GM12801 (cell line): Measurements from ENCODE around the gene ACSF2.

Experiments used
- TF ChIP-seq, protein P1 (sequence below): IDR thresholded peaks from one replicate; pipeline ENCODE4 v1.5.1; 2011; ENCODE audit warnings: control low read depth; ENCODE audit not compliant: insufficient read length; ENCODE audit errors: extremely low read depth

The ACSF2 gene

DNA sequence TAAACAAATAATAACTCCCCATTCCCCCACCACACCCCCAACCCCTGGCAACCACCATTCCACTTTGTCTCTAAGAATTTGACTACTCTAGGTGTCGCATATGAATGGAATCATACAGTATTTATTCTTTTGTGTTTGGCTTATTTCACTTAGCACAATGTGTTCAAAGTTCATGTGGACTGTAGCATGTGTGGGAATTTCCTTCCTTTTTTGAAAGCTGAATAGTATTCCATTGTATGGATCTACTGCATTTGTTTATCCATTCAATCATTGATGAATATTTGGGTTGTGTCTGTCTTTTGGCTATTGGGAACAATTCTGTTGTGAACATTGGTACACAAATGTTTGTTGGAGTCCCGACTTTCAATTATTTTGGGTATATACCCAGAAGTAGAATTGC is 3.3 kb upstream of the ACSF2 start:
- TF ChIP-seq, protein P1, sequence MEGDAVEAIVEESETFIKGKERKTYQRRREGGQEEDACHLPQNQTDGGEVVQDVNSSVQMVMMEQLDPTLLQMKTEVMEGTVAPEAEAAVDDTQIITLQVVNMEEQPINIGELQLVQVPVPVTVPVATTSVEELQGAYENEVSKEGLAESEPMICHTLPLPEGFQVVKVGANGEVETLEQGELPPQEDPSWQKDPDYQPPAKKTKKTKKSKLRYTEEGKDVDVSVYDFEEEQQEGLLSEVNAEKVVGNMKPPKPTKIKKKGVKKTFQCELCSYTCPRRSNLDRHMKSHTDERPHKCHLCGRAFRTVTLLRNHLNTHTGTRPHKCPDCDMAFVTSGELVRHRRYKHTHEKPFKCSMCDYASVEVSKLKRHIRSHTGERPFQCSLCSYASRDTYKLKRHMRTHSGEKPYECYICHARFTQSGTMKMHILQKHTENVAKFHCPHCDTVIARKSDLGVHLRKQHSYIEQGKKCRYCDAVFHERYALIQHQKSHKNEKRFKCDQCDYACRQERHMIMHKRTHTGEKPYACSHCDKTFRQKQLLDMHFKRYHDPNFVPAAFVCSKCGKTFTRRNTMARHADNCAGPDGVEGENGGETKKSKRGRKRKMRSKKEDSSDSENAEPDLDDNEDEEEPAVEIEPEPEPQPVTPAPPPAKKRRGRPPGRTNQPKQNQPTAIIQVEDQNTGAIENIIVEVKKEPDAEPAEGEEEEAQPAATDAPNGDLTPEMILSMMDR = no peak

- TF ChIP-seq, protein P1 = no peak
These were observed 2.4 kb upstream of the ACSF2 start for GRCh38 chr17:50423553-50424159.

DNA sequence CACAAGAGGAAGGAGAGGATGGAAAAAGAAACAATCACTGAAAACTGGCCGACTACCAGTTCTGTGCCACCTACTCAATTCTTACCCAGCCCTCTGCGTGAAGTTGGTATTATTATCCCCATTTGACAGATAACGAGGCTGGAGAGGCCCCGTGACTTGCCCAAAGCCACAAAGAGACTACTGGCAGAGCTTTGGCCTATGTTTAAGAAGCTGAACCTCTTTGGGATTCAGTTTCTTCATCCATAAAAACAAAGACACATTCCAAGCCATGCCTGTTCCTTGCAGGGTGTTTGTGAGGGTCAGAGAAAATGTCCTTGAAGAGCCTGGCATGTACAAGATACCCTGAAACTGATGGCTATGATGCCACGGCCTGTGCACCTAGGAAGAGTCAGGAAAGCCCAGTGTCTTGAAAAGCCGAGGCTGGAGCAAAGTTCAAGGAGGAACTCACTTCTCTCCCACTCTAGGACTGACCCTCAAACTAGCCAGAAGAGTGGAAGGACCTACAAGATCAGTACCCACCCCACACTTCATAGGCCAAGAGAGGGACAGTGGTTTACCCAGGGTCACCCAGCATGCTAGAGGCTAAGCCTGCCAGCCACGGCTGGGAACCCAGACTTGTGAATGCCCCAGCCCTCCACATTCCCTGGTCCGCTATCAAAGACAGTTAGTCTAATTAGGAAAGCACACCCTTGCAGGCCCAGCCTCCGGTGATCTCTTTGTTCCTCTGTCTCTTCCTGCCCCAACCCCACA is 1.6 kb upstream of the ACSF2 start:
- TF ChIP-seq, protein P1 = no peak

DNA sequence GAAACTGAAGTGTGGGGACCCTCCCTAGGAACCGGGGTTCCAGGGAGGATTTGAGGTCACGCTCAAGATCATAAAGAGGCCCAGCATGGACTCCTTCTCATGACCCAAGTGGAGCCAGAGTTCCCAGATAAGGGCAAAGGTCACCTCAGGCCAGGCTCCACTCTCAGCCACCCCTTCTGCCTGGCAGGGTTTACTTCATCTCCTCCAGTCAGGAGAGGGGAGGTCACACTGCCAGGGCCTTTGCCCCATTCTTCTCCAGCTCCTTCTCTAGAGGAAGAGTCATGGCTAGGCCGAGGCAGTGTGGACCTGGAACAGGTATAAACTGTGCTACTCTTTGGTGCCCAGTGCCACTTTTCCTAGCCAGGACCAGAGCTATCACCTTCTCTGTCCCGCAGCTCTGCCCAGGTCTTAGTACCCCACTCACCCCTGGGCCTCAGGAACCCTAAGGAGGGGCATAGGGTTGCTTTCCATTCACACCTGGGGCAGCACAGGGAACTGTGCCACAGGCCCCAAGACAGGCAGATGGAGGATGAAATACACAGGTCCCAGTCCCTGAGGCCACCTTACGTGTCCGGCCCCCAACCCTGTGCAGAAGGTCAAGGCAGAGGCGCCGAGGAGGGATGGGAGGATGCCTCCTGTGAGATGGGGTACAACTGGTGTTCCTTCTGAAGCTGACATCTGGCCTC is 879 bp upstream of the ACSF2 start:
- TF ChIP-seq, protein P1 = no peak

DNA sequence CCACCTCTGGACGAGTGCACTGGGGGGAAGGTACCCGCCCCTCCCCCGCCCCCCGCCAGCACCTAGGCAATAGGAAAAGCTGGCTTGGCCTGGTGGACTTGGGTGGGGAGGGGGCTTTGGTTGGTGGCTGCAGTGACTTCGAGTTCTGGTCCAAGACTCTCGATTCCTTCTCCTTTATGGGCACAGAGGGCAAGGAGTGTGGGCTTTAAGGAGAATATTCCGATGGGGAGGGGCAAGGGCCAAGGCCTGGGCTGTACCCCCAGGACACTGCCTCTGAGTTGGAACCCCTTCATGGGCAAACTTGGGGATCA is 409 bp downstream of the ACSF2 start:
- TF ChIP-seq, protein P1 = no peak

DNA sequence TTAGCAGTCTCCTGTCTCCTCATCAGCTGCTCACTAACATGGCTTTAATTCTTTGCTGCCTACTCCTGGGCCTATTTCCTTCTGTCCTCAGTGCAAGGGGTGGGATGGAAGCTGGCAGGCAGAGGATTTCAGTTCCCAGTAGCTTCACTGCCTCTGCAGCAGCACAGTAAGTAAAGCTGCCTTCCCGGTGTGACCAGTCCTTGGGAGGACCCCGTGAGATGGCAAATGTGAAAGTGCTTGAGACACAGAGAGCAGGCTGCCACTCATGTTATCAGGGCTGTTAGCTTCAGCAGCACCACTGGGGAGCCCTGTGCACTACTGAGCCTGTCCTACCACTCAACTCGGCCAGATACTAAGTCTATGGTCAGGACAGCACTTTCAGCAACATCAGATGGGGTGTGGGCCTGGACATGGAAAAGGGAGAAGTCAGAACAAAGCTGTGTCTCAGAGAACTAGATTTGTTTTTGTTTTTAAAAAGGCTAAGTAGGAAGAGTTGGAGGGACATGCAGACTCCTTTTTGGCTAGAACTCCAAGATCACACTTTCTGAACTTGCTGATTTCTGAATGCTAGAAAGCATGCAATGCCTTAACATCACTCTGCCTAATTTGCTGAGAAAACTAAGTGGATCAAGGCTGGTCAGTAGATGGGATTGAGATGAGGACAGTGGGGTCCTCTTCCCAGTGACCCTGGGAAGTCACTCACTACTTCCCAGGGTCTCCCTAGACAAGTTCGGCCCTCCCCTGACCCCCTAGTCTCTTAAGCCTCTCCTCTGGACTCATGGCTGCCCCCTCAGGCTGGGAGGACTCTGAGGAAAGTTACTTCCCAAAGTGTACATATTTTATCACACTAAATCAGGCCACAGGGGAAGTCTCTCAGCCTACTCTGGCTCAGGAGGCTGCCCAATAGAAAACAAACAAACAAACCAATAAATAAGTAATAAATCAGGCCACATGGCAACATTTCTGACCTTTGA is 1.1 kb downstream of the ACSF2 start:
- TF ChIP-seq, protein P1 = no peak
